MM.1S (cell line): ENCODE data around the gene ULBP1.
"Not testable (repeated sequence)": the region's sequence is repeated elsewhere in the genome, so short reads cannot be mapped to it uniquely, and the experiment has no call there.

Experiments used
- DNase-seq: peaks from one replicate; pipeline ENCODE4 v3.0.0-alpha.2; 2015
- H2AFZ ChIP-seq: fragments of 300-600 bp; sonication (generic); 2 replicates; pipeline ENCODE4 v1.6.0; 2016; ENCODE audit warnings: antibody characterized with exemption, low read length
- H3F3A ChIP-seq: fragments of 300-600 bp; sonication (generic); 2 replicates; pipeline ENCODE4 v1.6.1; 2016; ENCODE audit warnings: mild to moderate bottlenecking, antibody characterized with exemption, low read length, moderate library complexity, mixed read lengths; ENCODE audit not compliant: insufficient read depth
- H3K27ac ChIP-seq: fragments of 300-600 bp; sonication (generic); 2 replicates; pipeline ENCODE4 v1.5.1; 2016; ENCODE audit warnings: mild to moderate bottlenecking, low read length
- H3K27me3 ChIP-seq: fragments of 300-600 bp; sonication (generic); replicated peaks from 2 replicates; pipeline ENCODE4 v1.6.0; 2016; ENCODE audit warnings: low read length; ENCODE audit not compliant: insufficient read depth
- H3K36me3 ChIP-seq: fragments of 300-600 bp; sonication (generic); replicated peaks from 2 replicates; pipeline ENCODE4 v1.6.1; 2016; ENCODE audit warnings: mild to moderate bottlenecking, low read length, mixed read lengths; ENCODE audit not compliant: insufficient read depth
- H3K4me1 ChIP-seq: fragments of 300-600 bp; sonication (generic); 2 replicates; pipeline ENCODE4 v1.6.1; 2016; ENCODE audit warnings: low read length, mixed read lengths
- H3K4me2 ChIP-seq: fragments of 300-600 bp; sonication (generic); 2 replicates; pipeline ENCODE4 v1.6.0; 2016; ENCODE audit warnings: low read depth, low read length
- H3K4me3 ChIP-seq: fragments of 300-600 bp; sonication (generic); 2 replicates; pipeline ENCODE4 v1.5.1; 2016; ENCODE audit warnings: low read length, mixed read lengths
- H3K79me2 ChIP-seq: fragments of 300-600 bp; sonication (generic); 2 replicates; pipeline ENCODE4 v1.6.1; 2016; ENCODE audit warnings: mixed run types, low read length, mixed read lengths
- H3K9ac ChIP-seq: fragments of 300-600 bp; sonication (generic); 2 replicates; pipeline ENCODE4 v1.6.1; 2016; ENCODE audit warnings: low read length, mixed read lengths
- H3K9me2 ChIP-seq: fragments of 300-600 bp; sonication (generic); replicated peaks from 2 replicates; pipeline ENCODE4 v1.6.1; 2016; ENCODE audit warnings: mild to moderate bottlenecking, low read length, mixed read lengths; ENCODE audit not compliant: insufficient read depth
- H3K9me3 ChIP-seq: fragments of 300-600 bp; sonication (generic); replicated peaks from 2 replicates; pipeline ENCODE4 v1.6.1; 2016; ENCODE audit warnings: mild to moderate bottlenecking, low read length, mixed read lengths; ENCODE audit not compliant: insufficient read depth
- H4K20me1 ChIP-seq: fragments of 300-600 bp; sonication (generic); 2 replicates; pipeline ENCODE4 v1.6.1; 2016; ENCODE audit warnings: mild to moderate bottlenecking, low read length, moderate library complexity, mixed read lengths; ENCODE audit not compliant: insufficient read depth
- CTCF ChIP-seq: fragments of 300-600 bp; sonication (generic); IDR thresholded peaks from 2 replicates; pipeline ENCODE4 v1.5.1; 2016; ENCODE audit warnings: antibody characterized with exemption, low read length, mixed read lengths
- EZH2 ChIP-seq: fragments of 300-600 bp; sonication (generic); optimal IDR thresholded peaks from 2 replicates; pipeline ENCODE3; 2017; ENCODE audit warnings: low read depth, mild to moderate bottlenecking, antibody characterized with exemption, low read length, mixed read lengths
- EZH2phosphoT487 ChIP-seq: fragments of 300-600 bp; sonication (generic); IDR thresholded peaks from 2 replicates; pipeline ENCODE4 v1.6.1; 2018; ENCODE audit warnings: antibody characterized with exemption, low read length

The ULBP1 gene

GRCh38 chr6:149924933-149925252 is 38.9 kb upstream of the ULBP1 start:
- Histone ChIP-seq H3K9ac (no peak overlapping the region), H3K4me2 (no peak overlapping the region)

GRCh38 chr6:149925253-149925973 is 38.3 kb upstream of the ULBP1 start:
- Histone ChIP-seq H3F3A (no peaks in the 10 kb centered on the region), H3K9ac (no peak overlapping the region), H3K9me2 (no peaks in the 10 kb centered on the region), H3K4me2 (no peak overlapping the region), H3K27ac (no peak overlapping the region), H3K27me3 (peaks cover 75% of the 10 kb centered on the region), H2AFZ (no peak overlapping the region), H3K4me3 (no peak overlapping the region), H3K79me2 (no peaks in the 10 kb centered on the region), H3K9me3 (no peaks in the 10 kb centered on the region), H4K20me1 (no peaks in the 10 kb centered on the region), H3K36me3 (no peaks in the 10 kb centered on the region), H3K4me1 (no peaks in the 10 kb centered on the region)
- no peak for DNase-seq
- TF ChIP-seq EZH2 (no peak), CTCF (no peak), EZH2phosphoT487 (no peak)

More at GRCh38 chr6:149924933-149925252, 38.9 kb upstream of the ULBP1 start:
- H3K79me2 ChIP-seq = no peaks in the 10 kb centered on the region
- peaks cover 75% of the 10 kb centered on the region for H3K27me3 ChIP-seq
- H3K4me1 ChIP-seq = no peaks in the 10 kb centered on the region
- no peaks in the 10 kb centered on the region for H3K36me3 ChIP-seq
- no peaks in the 10 kb centered on the region for H3F3A ChIP-seq
- no peaks in the 10 kb centered on the region for H3K9me2 ChIP-seq
- no peak for TF ChIP-seq EZH2
- no peak for TF ChIP-seq CTCF
- no peak for TF ChIP-seq EZH2phosphoT487
- no peak for DNase-seq
- H2AFZ ChIP-seq = no peak overlapping the region
- H3K9me3 ChIP-seq = no peaks in the 10 kb centered on the region
- H3K27ac ChIP-seq = no peak overlapping the region
- no peak overlapping the region for H3K4me3 ChIP-seq
- no peaks in the 10 kb centered on the region for H4K20me1 ChIP-seq

GRCh38 chr6:149925974-149926777 is 37.6 kb upstream of the ULBP1 start:
- no peaks in the 10 kb centered on the region for H3F3A ChIP-seq
- no peaks in the 10 kb centered on the region for H3K4me1 ChIP-seq
- H3K27me3 ChIP-seq = peaks cover 75% of the 10 kb centered on the region
- no peak overlapping the region for H2AFZ ChIP-seq
- no peaks in the 10 kb centered on the region for H3K9me2 ChIP-seq
- no peaks in the 10 kb centered on the region for H3K79me2 ChIP-seq
- no peak overlapping the region for H3K4me3 ChIP-seq
- H3K9me3 ChIP-seq = no peaks in the 10 kb centered on the region
- no peak overlapping the region for H3K4me2 ChIP-seq
- no peaks in the 10 kb centered on the region for H4K20me1 ChIP-seq
- DNase-seq = peak; percentile 30
- no peak overlapping the region for H3K27ac ChIP-seq
- H3K36me3 ChIP-seq = no peaks in the 10 kb centered on the region
- H3K9ac ChIP-seq = no peak overlapping the region
- TF ChIP-seq EZH2 (no peak), EZH2phosphoT487 (no peak), CTCF (peak; percentile 49)

GRCh38 chr6:149927025-149927424 is 36.7 kb upstream of the ULBP1 start:
- H3F3A ChIP-seq, H3K9me3 ChIP-seq, H3K36me3 ChIP-seq, H3K79me2 ChIP-seq, H3K4me2 ChIP-seq, H3K4me1 ChIP-seq, H3K27ac ChIP-seq, H3K4me3 ChIP-seq, H2AFZ ChIP-seq, H4K20me1 ChIP-seq, DNase-seq, H3K9me2 ChIP-seq, H3K9ac ChIP-seq: not testable (repeated sequence)
- peaks cover 74% of the 10 kb centered on the region for H3K27me3 ChIP-seq
